ENCODE data around the gene RBBP5.
A peak's percentile ranks its signal among the peaks of the same experiment; 100 is the strongest.

The RBBP5 gene

DNA sequence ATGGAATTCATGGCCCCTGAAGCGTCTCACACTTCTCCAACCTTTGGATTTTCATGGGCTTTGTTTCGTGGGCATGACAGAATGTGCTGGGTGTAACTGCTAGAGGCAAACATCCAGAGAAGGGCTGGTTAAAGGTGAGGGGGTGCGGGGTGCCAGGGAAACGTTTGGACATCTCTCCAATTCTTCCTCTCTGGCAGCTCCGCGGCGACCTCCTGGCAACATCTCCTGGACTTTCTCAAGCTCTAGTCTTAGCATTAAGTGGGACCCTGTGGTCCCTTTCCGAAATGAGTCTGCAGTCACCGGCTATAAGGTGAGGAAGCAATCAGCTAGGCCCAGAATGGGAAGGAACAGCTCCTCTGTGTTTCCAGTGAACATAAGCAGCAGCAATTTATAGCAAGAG, 49.5 kb downstream of the RBBP5 start:
- no peak for ATAC-seq
- Mint-ChIP-seq H3K4me3 (no peak overlapping the region), H3K27ac (no peak overlapping the region), H3K27me3 (no peaks in the 10 kb centered on the region), H3K4me1 (no peaks in the 10 kb centered on the region), H3K9me3 (no peaks in the 10 kb centered on the region)
- DNase-seq = no peak

DNA sequence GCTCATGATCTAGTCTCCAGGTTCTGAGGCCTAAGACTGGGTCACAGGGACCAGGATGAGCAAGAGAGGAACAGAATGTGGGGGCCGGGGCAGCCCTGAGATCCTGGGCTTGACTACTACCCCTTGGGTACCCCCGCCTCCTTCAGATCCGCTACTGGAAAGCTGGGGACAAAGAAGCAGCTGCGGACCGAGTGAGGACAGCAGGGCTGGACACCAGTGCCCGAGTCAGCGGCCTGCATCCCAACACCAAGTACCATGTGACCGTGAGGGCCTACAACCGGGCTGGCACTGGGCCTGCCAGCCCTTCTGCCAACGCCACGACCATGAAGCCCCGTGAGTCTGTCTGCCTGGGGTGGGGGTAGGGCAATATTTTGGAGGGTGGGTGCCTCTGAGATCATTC, 50.0 kb downstream of the RBBP5 start:
- H3K27me3 Mint-ChIP-seq = no peaks in the 10 kb centered on the region
- ATAC-seq (no peak), DNase-seq (no peak)
- no peaks in the 10 kb centered on the region for H3K4me1 Mint-ChIP-seq
- peak overlapping the region in 1 of 2 donors; percentile 60 for H3K27ac Mint-ChIP-seq
- H3K4me3 Mint-ChIP-seq = no peak overlapping the region
- no peaks in the 10 kb centered on the region for H3K9me3 Mint-ChIP-seq

DNA sequence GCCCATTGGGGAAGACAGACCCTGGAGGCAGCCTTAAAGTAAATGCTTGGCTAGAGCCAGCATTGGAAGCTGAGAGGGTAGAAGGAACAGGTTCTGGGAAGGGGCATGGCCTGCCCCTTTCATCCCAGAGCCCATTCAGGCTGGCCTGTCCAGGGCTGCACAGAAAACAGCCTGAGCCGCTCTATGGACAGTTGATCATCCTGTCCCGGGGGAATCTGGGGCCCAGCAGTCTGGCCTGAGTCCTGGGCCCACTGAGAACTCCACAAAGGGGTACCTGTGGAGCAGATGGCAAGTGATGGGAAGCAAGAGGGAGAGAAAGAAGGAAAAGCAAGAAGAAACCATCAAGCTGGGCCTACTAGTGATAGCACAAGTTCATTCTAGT, 50.8 kb downstream of the RBBP5 start:
- Mint-ChIP-seq H3K4me3 (no peak overlapping the region), H3K27ac (peak overlapping the region in 1 of 2 donors; percentile 67), H3K27me3 (no peaks in the 10 kb centered on the region), H3K4me1 (no peaks in the 10 kb centered on the region), H3K9me3 (no peaks in the 10 kb centered on the region)
- no peak for ATAC-seq
- no peak for DNase-seq

DNA sequence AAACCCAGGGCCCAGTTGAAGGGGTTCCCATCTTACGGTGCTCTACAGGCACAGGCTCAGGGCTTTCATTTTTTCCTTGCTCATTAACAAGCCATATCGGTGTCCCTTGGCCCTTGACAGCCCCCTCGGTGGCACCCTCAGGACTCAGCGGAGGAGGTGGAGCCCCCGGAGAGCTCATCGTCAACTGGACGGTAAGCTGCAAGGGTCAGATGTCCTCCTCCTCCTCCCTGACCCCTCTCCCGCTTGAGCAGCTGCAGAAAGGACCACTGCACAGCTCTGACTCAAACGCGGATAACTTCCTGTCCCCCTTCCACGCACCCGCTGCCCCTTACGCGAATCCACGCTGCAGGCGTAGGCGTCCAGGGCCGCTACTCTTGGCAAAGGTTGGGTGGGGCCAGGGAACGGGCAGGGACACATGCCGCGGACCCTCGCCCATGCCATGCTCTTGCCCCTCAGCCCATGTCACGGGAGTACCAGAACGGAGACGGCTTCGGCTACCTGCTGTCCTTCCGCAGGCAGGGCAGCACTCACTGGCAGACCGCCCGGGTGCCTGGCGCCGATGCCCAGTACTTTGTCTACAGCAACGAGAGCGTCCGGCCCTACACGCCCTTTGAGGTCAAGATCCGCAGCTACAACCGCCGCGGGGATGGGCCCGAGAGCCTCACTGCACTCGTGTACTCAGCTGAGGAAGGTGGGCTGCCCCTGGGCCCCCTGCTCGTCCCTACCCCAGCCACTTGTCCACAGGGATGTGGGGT, 52.2 kb downstream of the RBBP5 start:
- H3K27me3 Mint-ChIP-seq = no peaks in the 10 kb centered on the region
- DNase-seq (no peak), ATAC-seq (no peak)
- no peak overlapping the region for H3K27ac Mint-ChIP-seq
- no peaks in the 10 kb centered on the region for H3K9me3 Mint-ChIP-seq
- no peaks in the 10 kb centered on the region for H3K4me1 Mint-ChIP-seq
- no peak overlapping the region for H3K4me3 Mint-ChIP-seq

DNA sequence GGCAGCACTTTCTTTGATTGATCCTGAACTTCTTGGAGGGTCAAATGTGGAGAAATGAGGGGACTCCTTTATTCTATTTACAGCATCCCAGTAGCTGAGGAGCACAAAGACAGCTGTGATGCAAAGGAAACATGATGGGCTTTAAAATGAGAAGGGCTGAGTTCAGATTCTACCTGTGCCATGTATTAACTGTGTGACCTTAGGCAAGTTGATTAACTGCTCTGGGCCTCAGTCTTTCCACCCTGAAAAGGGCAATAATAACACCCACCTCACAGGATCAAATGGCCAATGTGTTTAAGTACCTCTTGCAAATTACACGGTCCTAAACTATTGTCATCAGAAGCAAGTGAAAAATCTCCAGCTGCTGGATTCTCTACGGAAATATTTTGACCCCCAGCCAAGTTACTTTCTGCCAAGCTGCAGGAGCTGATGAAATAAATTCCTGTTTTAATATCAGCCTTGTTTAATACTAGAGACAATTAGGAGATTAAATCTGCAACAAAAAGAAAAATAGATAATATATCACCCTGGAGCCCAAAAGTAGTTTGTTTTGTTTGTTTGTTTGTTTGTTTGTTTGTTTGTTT, 53.2 kb downstream of the RBBP5 start:
- Mint-ChIP-seq H3K27ac (no peak overlapping the region), H3K4me3 (no peak overlapping the region), H3K4me1 (no peaks in the 10 kb centered on the region), H3K27me3 (no peaks in the 10 kb centered on the region), H3K9me3 (no peaks in the 10 kb centered on the region)
- no peak for DNase-seq
- no peak for ATAC-seq

DNA sequence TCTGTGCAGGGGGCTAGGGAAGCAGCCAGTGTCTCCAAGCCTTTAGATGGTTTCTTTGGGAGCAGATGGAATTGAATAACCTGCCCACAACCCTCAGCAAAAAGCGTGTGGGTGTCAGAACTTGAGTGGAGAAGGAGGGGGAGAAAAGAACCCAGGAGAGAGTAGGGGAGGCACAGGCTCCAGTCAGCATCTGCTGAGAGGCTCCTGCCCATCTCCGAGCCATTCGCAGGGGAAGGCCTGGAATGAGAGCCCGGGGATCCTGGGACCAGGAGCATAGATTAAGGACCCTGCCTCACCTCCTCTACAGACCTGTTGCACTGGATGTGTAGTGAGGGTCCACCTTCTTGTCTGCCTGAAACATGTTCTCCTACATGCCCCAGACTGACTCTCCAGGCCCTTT, 53.8 kb downstream of the RBBP5 start:
- no peak overlapping the region for H3K4me3 Mint-ChIP-seq
- ATAC-seq (no peak), DNase-seq (no peak)
- H3K27me3 Mint-ChIP-seq = no peaks in the 10 kb centered on the region
- H3K27ac Mint-ChIP-seq = no peak overlapping the region
- no peaks in the 10 kb centered on the region for H3K9me3 Mint-ChIP-seq
- H3K4me1 Mint-ChIP-seq = no peaks in the 10 kb centered on the region

DNA sequence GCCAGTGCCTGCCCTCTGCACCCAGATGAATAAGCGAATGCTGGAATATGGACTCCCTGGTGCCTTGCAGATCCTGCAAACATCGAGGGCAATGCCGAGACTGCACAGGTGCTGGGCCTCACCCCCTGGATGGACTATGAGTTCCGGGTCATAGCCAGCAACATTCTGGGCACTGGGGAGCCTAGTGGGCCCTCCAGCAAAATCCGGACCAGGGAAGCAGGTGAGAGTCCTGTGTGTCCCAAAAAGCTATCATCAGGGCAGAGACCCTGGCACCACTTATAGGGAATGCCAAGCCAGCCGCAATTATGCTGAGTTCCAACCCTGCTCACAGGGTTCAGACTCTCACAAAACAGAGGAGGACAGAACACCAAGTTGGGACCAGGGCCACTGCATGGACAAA, 54.7 kb downstream of the RBBP5 start:
- Mint-ChIP-seq H3K27ac (no peak overlapping the region), H3K27me3 (no peaks in the 10 kb centered on the region), H3K4me3 (no peak overlapping the region), H3K9me3 (no peaks in the 10 kb centered on the region), H3K4me1 (no peaks in the 10 kb centered on the region)
- no peak for DNase-seq
- no peak for ATAC-seq

DNA sequence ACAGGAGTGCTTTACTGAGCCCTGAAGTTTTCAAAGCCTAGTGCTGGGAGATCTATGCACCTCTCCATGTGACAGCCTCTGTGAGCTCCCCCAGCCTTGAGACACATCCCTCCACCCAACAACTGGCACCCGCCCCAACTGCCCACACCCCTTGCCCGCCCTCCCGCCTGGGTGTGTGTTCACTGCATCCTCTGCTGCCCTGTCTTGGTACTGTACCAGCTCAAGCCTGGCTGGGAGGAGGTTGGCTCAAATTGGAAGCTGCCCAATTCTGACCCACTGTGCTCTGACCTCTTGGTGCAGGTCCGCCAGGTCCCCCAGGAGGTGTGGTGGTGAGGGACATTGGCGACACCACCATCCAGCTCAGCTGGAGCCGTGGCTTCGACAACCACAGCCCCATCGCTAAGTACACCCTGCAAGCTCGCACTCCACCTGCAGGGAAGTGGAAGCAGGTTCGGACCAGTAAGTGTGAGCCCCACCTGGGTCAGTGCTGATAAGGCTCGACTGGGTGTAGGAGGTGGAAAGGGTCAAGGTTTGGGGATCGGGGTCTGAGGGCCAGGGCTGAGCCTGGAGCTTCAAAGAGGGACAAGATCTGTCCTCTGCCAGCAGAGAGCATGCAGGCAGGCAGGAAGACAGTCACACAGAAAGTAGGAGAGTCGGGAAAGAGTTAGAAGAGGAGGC, 55.5 kb downstream of the RBBP5 start:
- Mint-ChIP-seq H3K27me3 (no peaks in the 10 kb centered on the region), H3K27ac (peak overlapping the region in 1 of 2 donors; percentile 19), H3K9me3 (no peaks in the 10 kb centered on the region), H3K4me1 (no peaks in the 10 kb centered on the region), H3K4me3 (no peak overlapping the region)
- no peak for ATAC-seq
- no peak for DNase-seq

DNA sequence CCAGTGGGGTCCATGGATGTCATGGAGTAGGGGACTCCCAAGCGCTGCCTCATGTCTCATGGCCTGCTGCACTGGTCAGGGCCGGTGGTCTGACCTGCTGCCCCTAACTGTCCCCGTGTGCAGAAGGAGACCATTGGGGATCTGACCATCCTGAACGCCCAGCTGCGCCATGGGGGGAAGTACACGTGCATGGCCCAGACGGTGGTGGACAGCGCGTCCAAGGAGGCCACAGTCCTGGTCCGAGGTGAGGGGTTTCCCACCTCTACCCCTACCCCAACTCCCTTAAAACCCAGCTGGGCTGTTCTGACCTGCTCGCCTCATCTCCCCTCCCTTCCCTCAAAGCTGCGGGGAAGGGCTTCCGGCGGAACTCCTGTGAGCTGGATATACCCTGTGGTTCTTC, 56.1 kb downstream of the RBBP5 start:
- Mint-ChIP-seq H3K9me3 (no peaks in the 10 kb centered on the region), H3K27me3 (no peaks in the 10 kb centered on the region), H3K27ac (peak overlapping the region in 1 of 2 donors; percentile 19), H3K4me3 (no peak overlapping the region), H3K4me1 (no peaks in the 10 kb centered on the region)
- ATAC-seq (no peak), DNase-seq (no peak)

DNA sequence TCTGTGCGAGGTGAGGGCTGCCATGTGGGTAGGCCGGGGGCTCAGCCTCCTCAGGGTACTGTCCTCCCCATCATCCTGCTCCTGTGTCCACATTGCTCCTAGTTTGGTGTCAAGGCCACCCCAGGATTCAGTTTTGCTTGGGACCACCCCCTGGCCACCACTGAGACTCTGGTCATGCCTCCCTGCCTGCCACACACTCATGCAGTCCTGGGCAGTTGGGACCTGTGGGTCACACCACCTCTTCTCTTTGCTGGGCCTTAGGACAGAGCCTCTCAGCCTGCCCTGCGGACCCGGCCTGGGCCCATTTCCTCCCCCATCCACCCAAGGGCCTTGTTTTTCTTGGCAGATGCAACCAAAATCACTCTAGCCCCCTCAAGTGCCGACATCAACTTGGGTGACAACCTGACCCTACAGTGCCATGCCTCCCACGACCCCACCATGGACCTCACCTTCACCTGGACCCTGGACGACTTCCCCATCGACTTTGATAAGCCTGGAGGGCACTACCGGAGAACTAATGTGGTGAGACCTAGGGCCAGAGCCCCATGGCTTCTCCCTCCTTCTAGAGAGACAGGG, 56.9 kb downstream of the RBBP5 start:
- Mint-ChIP-seq H3K4me1 (no peaks in the 10 kb centered on the region), H3K27ac (no peak overlapping the region), H3K9me3 (no peaks in the 10 kb centered on the region), H3K4me3 (no peak overlapping the region), H3K27me3 (no peaks in the 10 kb centered on the region)
- ATAC-seq (no peak), DNase-seq (no peak)

DNA sequence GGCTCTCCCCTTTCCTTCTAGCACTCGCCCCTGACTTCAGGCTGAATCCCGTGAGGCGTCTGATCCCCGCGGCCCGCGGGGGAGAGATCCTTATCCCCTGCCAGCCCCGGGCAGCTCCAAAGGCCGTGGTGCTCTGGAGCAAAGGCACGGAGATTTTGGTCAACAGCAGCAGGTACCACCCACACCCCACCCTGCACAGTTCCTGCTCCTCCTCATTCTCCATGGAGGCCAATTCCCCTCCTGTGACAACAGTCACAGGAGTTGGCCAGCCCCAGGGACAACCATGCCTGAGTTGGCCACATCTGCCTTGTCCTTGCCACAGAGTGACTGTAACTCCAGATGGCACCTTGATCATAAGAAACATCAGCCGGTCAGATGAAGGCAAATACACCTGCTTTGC, 57.5 kb downstream of the RBBP5 start:
- no peaks in the 10 kb centered on the region for H3K4me1 Mint-ChIP-seq
- ATAC-seq (no peak), DNase-seq (no peak)
- no peak overlapping the region for H3K4me3 Mint-ChIP-seq
- H3K27ac Mint-ChIP-seq = no peak overlapping the region
- no peaks in the 10 kb centered on the region for H3K27me3 Mint-ChIP-seq
- no peaks in the 10 kb centered on the region for H3K9me3 Mint-ChIP-seq

DNA sequence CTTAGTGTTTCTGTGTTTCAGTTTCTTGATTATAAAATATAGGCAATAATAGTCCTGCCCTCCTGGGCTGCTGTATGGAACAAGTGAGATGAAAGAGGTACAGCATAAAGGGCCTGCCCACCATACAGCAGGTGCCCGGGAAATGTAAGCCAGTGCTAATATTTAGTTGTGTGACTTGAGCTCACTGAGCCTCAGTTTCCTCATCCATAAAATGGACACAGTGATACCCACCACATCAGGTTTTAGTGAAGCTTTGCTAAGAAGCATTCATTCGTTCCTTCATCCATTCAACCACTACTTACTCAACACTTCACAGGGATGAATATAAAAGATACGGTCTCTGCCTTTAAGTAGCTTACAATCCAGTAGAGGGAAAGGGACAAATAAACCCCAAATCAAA, 58.9 kb downstream of the RBBP5 start:
- H3K27ac Mint-ChIP-seq = no peak overlapping the region
- H3K9me3 Mint-ChIP-seq = no peaks in the 10 kb centered on the region
- no peak overlapping the region for H3K4me3 Mint-ChIP-seq
- ATAC-seq (no peak), DNase-seq (no peak)
- no peaks in the 10 kb centered on the region for H3K27me3 Mint-ChIP-seq
- H3K4me1 Mint-ChIP-seq = no peaks in the 10 kb centered on the region

DNA sequence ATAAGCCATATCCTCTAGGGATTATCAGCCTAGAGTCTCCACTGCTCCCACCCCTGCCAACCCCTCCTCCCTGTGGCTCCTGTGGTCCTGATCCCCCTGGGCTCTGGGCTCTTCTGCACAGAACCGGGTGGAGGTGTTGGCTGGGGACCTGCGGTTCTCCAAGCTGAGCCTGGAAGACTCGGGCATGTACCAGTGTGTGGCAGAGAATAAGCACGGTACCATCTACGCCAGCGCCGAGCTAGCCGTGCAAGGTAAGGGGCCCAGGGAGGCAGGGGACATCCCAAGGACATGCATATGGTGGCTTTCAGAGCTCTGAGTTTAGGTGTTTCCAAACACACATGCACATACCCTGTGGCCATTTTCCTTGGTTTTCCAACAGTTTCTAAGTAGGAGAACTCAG, 59.5 kb downstream of the RBBP5 start:
- Mint-ChIP-seq H3K4me3 (no peak overlapping the region), H3K4me1 (no peaks in the 10 kb centered on the region), H3K27ac (no peak overlapping the region), H3K9me3 (no peaks in the 10 kb centered on the region), H3K27me3 (no peaks in the 10 kb centered on the region)
- DNase-seq (no peak), ATAC-seq (no peak)

DNA sequence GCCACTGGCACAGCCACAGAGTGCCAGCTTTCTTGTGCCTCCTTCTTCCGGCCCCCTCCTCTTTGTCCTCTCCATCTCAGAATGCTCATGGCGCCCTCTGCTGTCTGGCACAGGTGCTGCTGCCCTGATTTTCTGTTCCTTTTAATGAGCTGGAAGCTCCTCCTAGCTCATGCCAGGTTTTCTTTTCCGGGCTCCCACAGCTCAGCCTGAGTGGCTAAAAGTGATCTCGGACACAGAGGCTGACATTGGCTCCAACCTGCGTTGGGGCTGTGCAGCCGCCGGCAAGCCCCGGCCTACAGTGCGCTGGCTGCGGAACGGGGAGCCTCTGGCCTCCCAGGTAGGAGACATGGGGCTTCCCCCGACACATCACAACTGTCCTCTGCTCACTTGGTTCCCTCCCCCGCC, 60.1 kb downstream of the RBBP5 start:
- Mint-ChIP-seq H3K27me3 (no peaks in the 10 kb centered on the region), H3K4me1 (no peaks in the 10 kb centered on the region), H3K9me3 (no peaks in the 10 kb centered on the region), H3K27ac (peak overlapping the region in 1 of 2 donors; percentile 56), H3K4me3 (no peak overlapping the region)
- DNase-seq (peak; percentile 70 to 75), ATAC-seq (peak; percentile 76)

DNA sequence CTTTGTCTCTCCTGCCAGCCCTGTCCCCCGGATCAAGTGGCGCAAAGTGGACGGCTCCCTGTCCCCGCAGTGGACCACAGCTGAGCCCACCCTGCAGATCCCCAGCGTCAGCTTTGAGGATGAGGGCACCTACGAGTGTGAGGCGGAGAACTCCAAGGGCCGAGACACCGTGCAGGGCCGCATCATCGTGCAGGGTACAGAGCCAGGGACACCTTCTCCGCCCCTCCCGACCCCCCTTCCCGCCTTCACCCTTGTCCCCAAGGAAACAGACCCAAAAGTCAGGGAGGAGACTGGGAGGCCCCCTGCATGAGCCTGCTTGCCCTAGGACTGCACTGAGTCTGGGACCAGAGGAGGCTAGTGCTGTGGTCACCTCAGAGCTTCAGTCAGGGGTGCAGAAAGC, 60.6 kb downstream of the RBBP5 start:
- Mint-ChIP-seq H3K9me3 (no peaks in the 10 kb centered on the region), H3K27me3 (no peaks in the 10 kb centered on the region), H3K27ac (no peak overlapping the region), H3K4me3 (no peak overlapping the region), H3K4me1 (no peaks in the 10 kb centered on the region)
- DNase-seq = no peak
- no peak for ATAC-seq

DNA sequence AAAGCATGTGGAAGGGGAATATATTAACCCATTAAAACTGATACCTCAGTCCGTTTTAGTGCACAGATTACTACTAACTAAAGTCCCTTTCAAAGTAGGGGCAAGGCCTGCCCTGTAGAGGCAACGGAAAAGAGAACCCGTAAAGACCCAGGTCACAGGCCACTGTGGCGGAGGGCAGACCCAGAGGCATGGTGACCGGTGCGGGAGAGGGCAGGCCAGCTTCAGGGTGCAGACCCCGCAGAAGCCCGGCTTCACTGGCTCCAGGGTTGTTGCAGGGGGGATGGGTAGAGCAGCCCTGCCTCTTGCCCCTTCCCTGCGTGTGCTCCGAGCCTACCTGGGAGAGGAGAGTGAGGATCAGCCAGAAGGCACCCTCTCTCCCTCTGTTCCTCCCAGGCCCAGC, 61.0 kb downstream of the RBBP5 start:
- no peak overlapping the region for H3K27ac Mint-ChIP-seq
- H3K9me3 Mint-ChIP-seq = no peaks in the 10 kb centered on the region
- ATAC-seq = no peak
- no peak overlapping the region for H3K4me3 Mint-ChIP-seq
- no peaks in the 10 kb centered on the region for H3K4me1 Mint-ChIP-seq
- no peaks in the 10 kb centered on the region for H3K27me3 Mint-ChIP-seq
- no peak for DNase-seq

Measured in stimulated activated naive CD8-positive, alpha-beta T cell treated with anti-CD3 and anti-CD28 coated beads, Interleukin-15, amount 100 ng/mL, for 72 hours (primary cell).